HG03066 (cell line): ENCODE results near the gene KDM4C.

ENCODE experiments used
- ATAC-seq: cut with Tn5 transposase; IDR thresholded peaks from one replicate; pipeline ENCODE4 v1.9.1; 2021; ENCODE audit warnings: low read depth; ENCODE audit not compliant: unreplicated experiment

KDM4C gene

GRCh38 chr9:6897207-6897822, 139.5 kb downstream of the KDM4C start:
- no peak for ATAC-seq

- ATAC-seq, result no peak
Observed at GRCh38 chr9:6897898-6898302, 140.1 kb downstream of the KDM4C start.

GRCh38 chr9:6899274-6899673, 141.5 kb downstream of the KDM4C start:
- no peak for ATAC-seq

DNA sequence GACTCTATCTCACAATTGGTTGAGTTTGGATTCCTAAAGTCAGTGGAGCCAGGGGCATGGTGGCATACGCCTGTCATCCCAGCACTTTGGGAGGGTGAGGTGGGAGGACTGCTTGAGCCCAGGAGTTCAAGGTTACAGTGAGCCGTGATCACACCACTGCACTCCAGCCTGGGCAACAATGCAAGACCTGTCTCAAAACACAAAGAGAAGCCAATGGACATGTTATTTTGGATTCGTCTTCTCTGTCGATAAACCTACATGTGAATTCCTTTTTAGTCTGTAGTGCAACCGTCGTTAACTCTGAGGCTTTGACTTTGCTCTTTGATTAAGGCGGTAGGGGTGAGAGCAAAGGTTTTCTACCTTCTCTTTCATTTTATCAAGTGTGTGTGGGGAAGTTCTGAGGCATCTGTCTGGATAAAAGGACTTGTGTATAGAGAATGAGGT, 142.7 kb downstream of the KDM4C start:
- ATAC-seq, result no peak

- ATAC-seq, result no peak
Observed at GRCh38 chr9:6901180-6901579, 143.4 kb downstream of the KDM4C start.

- no peak for ATAC-seq
Observed at GRCh38 chr9:6902423-6902822, 144.7 kb downstream of the KDM4C start.

DNA sequence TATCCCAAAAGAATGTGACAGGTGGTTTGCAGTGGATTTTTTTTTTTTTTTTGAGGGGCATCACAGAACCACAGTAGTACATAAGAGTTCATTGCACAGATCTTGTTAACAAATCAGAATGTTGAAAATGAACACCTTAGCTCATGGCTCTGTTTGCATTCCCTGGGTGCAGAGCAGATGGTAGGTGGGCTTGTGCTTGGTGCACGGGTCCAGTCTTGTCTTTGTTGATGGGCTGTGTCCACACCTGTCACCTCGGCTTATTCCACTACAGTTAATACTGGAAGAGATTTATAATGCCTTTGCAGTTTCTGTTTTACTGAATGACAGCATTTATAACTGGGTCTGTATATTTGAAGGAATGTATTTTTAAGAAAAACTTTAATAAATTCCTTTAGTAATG, 146.6 kb downstream of the KDM4C start:
- no peak for ATAC-seq

DNA sequence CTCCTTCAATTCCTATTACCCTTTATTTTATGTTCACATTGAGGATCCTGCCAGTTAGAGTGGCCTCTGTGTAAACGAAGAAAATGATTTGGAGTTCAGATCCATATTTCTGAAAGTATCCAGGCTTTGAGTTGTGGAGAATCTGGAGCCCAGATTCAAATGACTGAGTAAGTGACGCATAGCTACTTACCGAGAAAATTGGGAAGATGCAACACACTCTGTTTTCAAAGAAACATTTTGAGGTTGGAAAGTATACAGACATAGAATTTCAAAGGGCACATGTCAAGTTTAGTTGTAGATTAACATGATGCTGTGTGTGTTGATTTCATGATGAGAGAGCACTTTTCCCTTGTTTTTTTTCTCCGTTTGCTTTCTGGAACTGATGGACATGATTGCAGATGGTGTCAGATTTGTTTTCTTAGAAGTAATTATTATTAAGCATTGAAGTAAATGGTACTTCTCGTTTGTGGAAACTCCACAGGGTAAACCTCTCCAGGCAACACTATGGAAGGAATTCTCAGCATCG, 148.1 kb downstream of the KDM4C start:
- ATAC-seq, result no peak

DNA sequence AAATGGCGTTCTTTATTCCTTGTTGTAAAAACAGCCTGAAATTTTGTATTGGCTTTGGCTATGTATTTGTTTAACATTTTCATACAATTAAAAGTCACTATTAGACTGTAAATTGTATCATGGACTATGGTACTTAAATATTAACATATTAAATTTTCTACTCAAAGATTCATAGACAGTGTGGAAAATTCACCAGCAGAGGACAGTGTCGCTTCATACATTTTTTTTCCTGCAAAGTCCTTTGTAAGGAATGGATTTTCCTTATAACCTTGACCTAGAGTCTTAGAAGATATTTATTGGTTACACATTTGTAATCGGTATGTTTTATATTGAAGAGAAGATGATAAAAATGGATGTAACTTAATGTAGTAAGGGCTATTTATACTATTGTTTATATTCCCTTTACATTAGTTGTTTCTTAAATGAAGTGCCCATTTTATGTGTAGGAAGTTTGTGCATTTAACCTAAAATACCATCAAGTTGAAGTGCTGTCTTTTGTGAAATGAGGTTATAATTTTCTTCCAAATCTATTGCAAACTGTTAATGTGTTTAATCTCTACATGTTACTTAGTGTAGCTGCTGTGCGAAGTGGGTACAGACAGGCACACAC, 150.1 kb downstream of the KDM4C start:
- no peak for ATAC-seq

GRCh38 chr9:6909181-6909580, 151.4 kb downstream of the KDM4C start:
- ATAC-seq, result no peak

GRCh38 chr9:6910032-6910431, 152.3 kb downstream of the KDM4C start:
- ATAC-seq, result no peak

GRCh38 chr9:6910497-6910896, 152.7 kb downstream of the KDM4C start:
- ATAC-seq, result no peak

DNA sequence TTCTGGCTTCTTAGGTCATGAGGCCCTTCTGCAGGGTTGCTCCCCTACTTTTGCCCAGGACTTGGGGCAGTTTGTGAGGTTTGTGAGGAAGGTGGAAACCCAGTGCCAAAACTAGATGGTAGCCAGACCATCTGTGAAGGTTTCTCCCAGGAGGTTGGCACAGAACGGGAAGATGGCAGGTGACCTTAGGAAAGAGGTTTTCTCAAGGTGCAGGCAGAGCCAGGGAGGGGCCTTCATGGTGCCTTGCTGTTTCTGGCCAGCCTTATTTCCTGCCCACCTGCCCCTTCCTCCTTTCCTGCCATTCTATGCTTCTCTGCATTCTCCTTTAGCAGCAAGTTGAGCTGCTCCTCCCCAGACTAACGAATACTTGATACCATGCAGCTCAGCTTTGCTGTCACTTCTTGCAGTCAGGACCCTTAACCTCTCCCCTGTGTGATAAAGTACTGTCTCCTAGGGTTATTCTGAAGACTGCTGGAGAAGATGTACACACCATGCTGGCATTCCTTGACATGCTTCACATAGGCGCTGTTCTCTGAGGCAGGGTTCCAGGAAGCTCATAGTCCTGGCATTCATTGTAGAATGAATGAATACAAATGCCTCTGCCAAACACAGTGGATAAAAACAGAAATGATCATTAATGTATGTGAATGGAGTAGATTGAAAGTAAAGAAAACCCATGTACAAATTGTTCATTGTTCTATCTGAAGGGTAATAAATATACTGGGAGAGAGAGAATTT, 154.3 kb downstream of the KDM4C start:
- no peak for ATAC-seq

DNA sequence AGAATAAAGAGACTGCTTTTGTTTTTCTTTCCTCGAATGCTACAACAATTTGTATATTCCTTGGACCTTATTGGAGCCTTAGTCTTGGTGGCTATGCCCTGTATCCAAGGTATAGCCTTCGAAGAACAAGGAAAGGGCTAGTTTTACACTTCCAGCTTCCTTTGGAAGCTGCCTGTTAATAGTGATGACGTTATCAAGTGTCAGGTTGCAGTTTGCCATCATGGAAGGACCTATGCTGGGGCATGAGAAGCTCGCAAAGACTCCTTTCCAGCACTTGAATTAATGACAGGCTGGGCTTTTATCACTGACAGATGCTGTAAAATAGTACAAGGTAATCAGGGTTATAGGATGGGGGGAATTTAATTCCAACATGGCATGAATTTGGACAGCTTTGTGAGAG, 157.9 kb downstream of the KDM4C start:
- ATAC-seq, result no peak

DNA sequence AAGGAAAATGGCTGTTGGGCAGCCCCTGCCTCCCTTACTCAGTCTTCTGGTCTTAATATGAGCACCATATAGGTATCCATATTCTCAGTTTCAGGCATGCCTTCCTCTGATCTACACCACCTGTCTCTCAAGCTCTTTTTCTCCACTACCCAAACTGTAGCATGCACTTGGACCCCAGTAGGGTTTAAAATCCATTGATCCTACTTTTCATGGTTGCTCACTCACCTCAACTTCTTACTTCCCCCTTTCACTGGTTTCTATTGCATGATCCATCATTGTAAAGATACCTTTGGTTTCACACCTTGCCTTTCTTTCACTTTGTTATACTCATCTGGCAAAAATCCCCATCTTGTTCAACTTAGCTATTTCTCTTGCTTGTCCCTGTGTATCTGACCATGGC, 159.4 kb downstream of the KDM4C start:
- ATAC-seq, result peak; percentile 84

- no peak for ATAC-seq
Observed at GRCh38 chr9:6920041-6920440, 162.3 kb downstream of the KDM4C start.

DNA sequence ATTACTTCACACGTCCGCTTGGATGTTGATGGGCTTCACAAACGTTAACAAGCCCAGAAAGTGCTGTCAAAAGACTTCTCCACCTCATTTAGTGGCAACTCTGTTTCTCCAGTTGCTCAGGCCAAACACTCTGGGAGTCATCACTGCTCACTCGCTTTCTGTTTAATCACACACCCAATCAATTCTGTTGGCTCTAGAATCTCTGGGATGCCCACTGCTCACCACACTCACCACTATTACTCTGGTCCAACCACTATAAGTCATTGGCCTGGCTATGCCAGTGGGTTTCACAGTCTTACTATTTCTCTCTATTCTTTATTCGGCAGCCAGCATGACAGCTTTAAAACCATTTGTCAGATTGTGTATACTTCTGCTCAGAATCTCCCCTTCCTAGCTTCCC, 163.5 kb downstream of the KDM4C start:
- no peak for ATAC-seq

DNA sequence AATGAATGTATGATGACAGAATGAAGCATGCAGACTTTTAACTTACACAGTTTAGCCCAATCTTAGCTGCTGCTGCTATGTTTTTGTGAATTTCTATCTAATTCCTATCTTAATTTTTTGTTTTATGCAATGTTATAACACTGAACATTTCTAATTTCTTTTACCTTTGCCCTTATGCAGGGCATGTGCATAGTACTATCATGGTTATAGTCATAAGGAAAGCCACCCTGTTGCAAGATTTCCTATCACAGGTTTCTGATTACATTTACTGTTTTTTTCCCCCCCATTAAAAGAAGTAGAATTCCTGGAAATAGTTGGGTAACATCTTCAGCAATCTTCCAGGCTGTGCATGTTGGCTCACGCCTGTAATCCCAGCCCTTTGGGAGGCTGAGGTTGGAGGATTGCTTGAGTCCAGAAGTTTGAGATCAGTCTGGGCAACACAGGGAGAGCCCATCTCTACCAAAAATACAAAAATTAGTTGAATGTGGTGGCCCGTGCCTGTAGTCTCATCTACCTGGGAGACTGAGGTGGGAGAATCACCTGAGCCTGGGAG, 164.4 kb downstream of the KDM4C start:
- ATAC-seq, result no peak

DNA sequence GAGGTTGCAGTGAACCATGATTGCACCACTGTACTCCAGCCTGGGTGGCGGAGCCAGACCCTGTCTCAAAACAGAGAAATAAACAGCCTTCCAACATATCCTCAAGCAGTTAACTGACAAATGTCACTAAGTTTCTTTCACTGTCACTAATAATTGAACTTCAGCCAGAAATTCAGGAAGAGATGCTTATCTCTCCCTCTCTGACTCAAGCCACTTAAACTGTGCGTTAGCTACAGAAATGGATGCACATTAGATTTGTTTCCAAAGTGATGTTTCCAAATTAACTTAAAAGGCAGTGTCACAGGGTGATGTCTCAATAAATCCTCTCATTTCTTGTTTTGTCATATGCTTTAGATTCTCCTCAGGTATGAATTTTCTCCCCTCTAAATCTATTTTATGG, 164.9 kb downstream of the KDM4C start:
- ATAC-seq, result no peak

GRCh38 chr9:6923086-6923485, 165.3 kb downstream of the KDM4C start:
- no peak for ATAC-seq

GRCh38 chr9:6924149-6924548, 166.4 kb downstream of the KDM4C start:
- no peak for ATAC-seq
